HG02870 (cell line): ENCODE results near the gene REEP6.

ENCODE experiments used
- ATAC-seq: cut with Tn5 transposase; IDR thresholded peaks from one replicate; pipeline ENCODE4 v1.9.1; 2021; ENCODE audit warnings: mild to moderate bottlenecking, moderate library complexity; ENCODE audit not compliant: unreplicated experiment

Gene REEP6

GRCh38 chr19:1491114-1491848 is at the start of gene REEP6:
REEP6 (plus strand) TSS chr19:1491181; CDS start chr19:1491270, 89 bp downstream.
- no peak for ATAC-seq

GRCh38 chr19:1441677-1442438 is 49.1 kb upstream of the REEP6 start:
- no peak for ATAC-seq

GRCh38 chr19:1445185-1445931 is 45.6 kb upstream of the REEP6 start:
- ATAC-seq, result peak; percentile 67

GRCh38 chr19:1445932-1446712 is 44.9 kb upstream of the REEP6 start:
- no peak for ATAC-seq

- ATAC-seq, result no peak
These were observed 44.1 kb upstream of the REEP6 start for GRCh38 chr19:1446713-1447481.

- no peak for ATAC-seq
These were observed 43.5 kb upstream of the REEP6 start for GRCh38 chr19:1447504-1447903.

GRCh38 chr19:1447944-1448343 is 43.0 kb upstream of the REEP6 start:
- ATAC-seq, result no peak

- ATAC-seq, result no peak
These were observed 41.2 kb upstream of the REEP6 start, which contains the start of gene APC2 for GRCh38 chr19:1449467-1450442. APC2 (plus strand) TSS chr19:1450121; CDS start chr19:1453002, 2,881 bp downstream.

- ATAC-seq, result no peak
These were observed 39.9 kb upstream of the REEP6 start for GRCh38 chr19:1450735-1451731.

GRCh38 chr19:1451916-1452801 is 38.8 kb upstream of the REEP6 start:
- no peak for ATAC-seq

- no peak for ATAC-seq
These were observed 38.0 kb upstream of the REEP6 start for GRCh38 chr19:1452802-1453524.

GRCh38 chr19:1453525-1454364 is 37.2 kb upstream of the REEP6 start:
- ATAC-seq, result no peak

GRCh38 chr19:1455002-1455335 is 36.0 kb upstream of the REEP6 start:
- no peak for ATAC-seq

- ATAC-seq, result no peak
These were observed 35.5 kb upstream of the REEP6 start for GRCh38 chr19:1455336-1456120.
